Rectal smooth muscle tissue (tissue), 1 donor: ENCODE data around the gene GUK1.

Experiments used
- H3K27ac ChIP-seq: one replicate; pipeline ENCODE4 v1.7.0; 2013; ENCODE audit warnings: low read depth, low read length, inconsistent platforms
- H3K27me3 ChIP-seq: one replicate; pipeline ENCODE4 v1.7.0; 2013; ENCODE audit warnings: low read length; ENCODE audit not compliant: control insufficient read depth, insufficient read depth
- H3K36me3 ChIP-seq: one replicate; pipeline ENCODE4 v1.7.0; 2013; ENCODE audit warnings: low read length; ENCODE audit not compliant: control insufficient read depth, insufficient read depth
- H3K4me1 ChIP-seq: one replicate; pipeline ENCODE4 v1.7.0; 2013; ENCODE audit warnings: low read length; ENCODE audit not compliant: control insufficient read depth, insufficient read depth
- H3K4me3 ChIP-seq: one replicate; pipeline ENCODE4 v1.7.0; 2013; ENCODE audit warnings: low read length
- H3K9ac ChIP-seq: one replicate; pipeline ENCODE4 v1.7.0; 2013; ENCODE audit warnings: low read length

Gene GUK1

GRCh38 chr1:228150120-228150460 lies 10.0 kb downstream of the GUK1 start:
- H3K36me3 ChIP-seq: peaks cover 21% of the 10 kb centered on the region
- H3K27me3 ChIP-seq: no peaks in the 10 kb centered on the region
- peak overlapping the region; percentile 51 for H3K4me3 ChIP-seq
- peak overlapping the region; percentile 97 for H3K27ac ChIP-seq
- peaks cover 31% of the 10 kb centered on the region for H3K4me1 ChIP-seq
- H3K9ac ChIP-seq: peak overlapping the region; percentile 72

DNA sequence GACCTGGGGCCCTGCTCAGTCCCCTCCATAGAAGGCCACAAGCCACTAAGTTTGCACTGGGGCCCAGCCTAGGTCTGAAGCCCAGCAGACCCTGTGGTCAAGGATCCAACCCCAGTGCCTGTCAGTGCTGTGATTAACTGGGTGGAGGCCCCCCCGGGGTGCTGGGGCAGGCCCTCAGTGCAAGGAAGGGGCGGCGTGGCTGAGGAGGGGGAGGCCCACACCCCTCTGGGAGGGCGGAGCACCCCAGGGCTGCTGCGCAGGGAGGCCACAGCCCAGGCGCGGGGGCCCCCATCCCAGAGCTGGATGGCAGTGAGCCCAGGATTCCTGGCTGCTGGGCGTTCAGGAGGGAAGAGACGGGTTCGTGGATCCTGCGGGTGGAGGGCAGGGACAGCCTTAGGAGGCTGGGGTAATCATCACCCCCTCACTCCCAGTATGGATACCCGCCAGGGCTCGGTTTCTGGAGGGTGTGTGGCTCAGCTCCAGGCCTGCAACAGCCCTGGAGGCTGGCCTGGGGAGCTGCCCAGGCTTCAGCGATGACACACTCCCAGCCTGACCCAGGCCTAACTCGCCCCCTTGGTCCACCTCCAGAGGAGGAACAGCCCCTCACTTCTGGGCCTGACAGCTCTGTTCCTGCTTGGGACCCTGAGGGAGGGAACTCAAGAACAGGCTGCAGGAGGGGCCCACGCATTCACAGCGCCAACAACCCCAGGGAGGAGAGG lies 10.5 kb downstream of the GUK1 start:
- no peaks in the 10 kb centered on the region for H3K27me3 ChIP-seq
- H3K9ac ChIP-seq: peak overlapping the region; percentile 72
- H3K27ac ChIP-seq: peak overlapping the region; percentile 97
- peak overlapping the region; percentile 51 for H3K4me3 ChIP-seq
- peaks cover 31% of the 10 kb centered on the region for H3K4me1 ChIP-seq
- H3K36me3 ChIP-seq: peaks cover 18% of the 10 kb centered on the region

DNA sequence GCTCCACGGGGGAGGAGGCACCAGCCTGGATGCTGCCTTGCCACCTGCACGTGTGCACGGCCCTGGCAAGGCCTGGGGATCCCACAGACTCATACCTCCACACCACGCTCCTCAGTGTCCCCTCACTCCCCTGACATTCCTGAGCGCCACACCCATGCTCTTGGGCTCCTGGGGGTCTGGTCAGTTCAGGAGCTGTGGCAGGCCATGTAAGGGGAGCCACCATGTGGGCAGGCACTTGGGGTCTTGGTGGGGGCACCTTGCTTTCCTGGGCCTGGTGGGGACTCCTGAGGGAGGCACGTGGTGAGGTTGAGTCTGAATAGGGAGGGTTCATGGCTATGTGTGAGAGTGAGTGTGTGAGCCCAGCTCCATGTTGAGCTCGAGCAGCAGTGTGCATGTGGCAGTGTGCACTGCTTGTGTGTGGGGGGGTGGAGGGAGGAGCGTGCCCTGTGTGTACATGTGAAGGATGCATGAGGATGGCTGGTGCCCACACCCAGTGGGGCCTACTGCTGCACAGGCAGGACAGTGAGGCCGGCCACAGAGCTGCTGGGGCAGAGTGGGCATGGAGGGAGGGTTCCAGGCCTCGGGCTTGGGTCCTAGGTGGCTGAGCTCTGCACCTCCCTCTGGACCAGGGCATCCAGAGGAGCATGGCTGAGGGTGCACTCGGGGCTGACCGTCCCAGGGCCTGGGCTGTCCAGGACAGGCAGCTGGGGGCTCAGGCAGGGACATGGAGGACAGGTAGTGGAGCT lies 11.3 kb downstream of the GUK1 start:
- Histone ChIP-seq H3K4me1 (peaks cover 31% of the 10 kb centered on the region), H3K36me3 (peaks cover 11% of the 10 kb centered on the region), H3K9ac (peak overlapping the region; percentile 59), H3K27ac (peak overlapping the region; percentile 97), H3K4me3 (peak overlapping the region; percentile 40), H3K27me3 (no peaks in the 10 kb centered on the region)

DNA sequence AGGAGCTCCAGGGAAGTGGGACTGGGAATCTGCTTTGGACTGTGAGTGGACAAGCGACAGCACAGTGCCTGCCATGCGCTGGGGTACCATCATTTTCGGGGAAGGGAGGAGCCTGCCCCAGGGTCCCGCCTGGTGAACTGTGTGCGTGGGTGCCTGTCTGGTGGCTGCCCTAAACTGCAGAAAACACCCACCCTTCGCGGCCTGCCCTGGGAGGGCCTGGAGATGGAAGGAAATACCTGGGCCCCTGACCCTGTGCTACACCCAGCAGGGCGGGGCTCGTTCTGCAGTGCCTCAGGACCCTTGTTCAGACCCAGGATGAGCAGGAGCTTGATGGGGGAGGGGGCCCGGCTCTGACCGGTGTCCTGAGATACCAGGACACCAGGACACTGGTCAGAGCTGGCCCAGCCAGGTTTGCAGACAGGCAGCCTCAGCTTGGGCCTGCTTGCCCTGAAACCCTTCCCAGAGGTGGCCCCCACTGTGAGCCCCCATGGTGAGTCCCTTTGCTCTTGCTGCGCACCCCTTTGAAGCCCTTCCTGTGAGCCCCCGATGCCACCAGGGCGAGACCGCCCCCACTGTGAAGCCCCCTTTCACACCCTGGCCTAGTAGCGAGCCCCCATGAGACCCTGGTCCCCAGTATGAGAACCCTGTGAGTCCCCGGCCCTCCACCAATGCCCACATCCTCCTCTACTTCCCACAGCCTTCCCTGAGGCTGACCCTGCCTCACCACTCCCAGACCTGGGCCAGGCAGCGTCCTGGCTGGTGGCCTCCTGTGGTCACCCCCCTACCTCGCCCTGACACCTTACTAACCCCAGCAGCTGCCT lies 12.2 kb downstream of the GUK1 start:
- Histone ChIP-seq H3K9ac (no peak overlapping the region), H3K27ac (peak overlapping the region; percentile 97), H3K36me3 (peaks cover 4% of the 10 kb centered on the region), H3K27me3 (no peaks in the 10 kb centered on the region), H3K4me1 (peaks cover 31% of the 10 kb centered on the region), H3K4me3 (no peak overlapping the region)

- Histone ChIP-seq H3K9ac (no peak overlapping the region), H3K36me3 (no peaks in the 10 kb centered on the region), H3K27me3 (no peaks in the 10 kb centered on the region), H3K4me1 (peaks cover 31% of the 10 kb centered on the region), H3K4me3 (no peak overlapping the region), H3K27ac (no peak overlapping the region)
Measured at GRCh38 chr1:228152918-228153258, 12.8 kb downstream of the GUK1 start.

GRCh38 chr1:228154021-228154669 lies 14.1 kb downstream of the GUK1 start:
- no peak overlapping the region for H3K4me3 ChIP-seq

DNA sequence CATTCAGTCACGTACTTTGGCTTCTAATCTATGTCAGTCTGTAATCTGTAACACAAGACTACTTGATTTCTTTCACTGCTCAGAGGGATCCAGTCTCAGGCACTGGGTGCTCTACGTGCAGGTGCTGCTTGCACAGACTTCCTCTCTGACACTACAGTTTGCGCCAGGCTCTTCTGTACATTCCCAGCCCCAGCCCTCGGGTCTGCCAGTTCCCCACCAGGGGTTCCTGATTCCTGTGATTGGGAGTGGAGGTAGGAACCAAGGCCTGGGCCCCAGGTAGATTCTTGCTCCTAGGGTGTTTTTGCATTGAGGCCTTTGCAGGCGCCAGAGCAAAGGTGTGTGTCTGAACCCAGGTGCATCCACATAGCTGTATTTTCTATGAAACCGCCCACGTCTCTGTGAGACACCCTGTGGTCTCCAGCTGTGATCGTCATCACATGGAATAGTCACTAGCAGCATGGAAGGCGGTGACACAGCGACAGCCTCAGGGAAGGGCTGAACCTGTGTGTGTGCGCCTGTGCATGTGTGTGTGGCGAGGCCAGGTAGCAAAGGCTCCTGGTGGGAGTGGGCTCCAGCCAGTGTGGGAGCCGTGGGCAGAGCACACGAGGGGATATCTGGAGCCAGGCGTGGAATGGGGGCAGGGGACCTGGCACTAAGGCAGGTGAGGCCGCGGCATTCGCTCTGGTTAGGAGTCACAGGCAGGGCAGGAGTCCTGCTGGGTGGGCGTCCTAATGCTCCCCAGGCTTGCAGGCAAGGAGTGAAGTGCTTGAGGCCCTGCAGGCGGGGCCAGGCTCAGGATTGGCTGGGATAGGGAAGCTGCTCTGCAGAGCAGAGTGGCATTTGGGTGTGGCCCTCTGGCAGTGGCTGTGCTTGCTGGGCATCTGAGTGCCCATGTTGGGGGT lies 14.8 kb downstream of the GUK1 start:
- H3K4me1 ChIP-seq: peaks cover 21% of the 10 kb centered on the region
- no peak overlapping the region for H3K4me3 ChIP-seq
- H3K27ac ChIP-seq: no peak overlapping the region
- no peak overlapping the region for H3K9ac ChIP-seq
- H3K36me3 ChIP-seq: no peaks in the 10 kb centered on the region
- no peaks in the 10 kb centered on the region for H3K27me3 ChIP-seq

More at GRCh38 chr1:228154021-228154669, 14.1 kb downstream of the GUK1 start:
- H3K27me3 ChIP-seq: no peaks in the 10 kb centered on the region
- no peak overlapping the region for H3K9ac ChIP-seq
- H3K27ac ChIP-seq: no peak overlapping the region
- no peaks in the 10 kb centered on the region for H3K36me3 ChIP-seq
- H3K4me1 ChIP-seq: peaks cover 27% of the 10 kb centered on the region

- Histone ChIP-seq H3K27ac (no peak overlapping the region), H3K9ac (no peak overlapping the region), H3K4me1 (peaks cover 13% of the 10 kb centered on the region), H3K4me3 (no peak overlapping the region), H3K36me3 (no peaks in the 10 kb centered on the region), H3K27me3 (no peaks in the 10 kb centered on the region)
Measured at GRCh38 chr1:228155596-228156514, 15.8 kb downstream of the GUK1 start.

DNA sequence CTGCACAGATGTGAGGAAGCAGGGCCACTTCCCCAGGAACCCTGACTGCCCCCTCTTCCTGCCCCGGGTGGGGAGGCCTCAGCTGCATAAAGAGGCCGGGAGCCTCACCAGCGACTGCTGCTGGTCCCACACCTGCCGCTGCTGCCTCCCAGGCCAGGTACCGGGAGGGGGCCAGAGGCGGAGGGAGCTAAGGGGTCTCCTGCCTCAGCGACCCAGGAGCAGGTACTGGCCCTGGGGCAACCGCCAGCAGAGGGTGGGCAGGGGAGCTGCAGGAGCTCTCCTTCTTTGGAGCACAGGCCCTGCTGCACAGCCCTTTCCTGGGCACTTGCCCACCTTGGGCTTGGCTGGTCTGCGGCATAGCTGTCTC lies 16.4 kb downstream of the GUK1 start:
- Histone ChIP-seq H3K36me3 (no peaks in the 10 kb centered on the region), H3K4me3 (no peak overlapping the region), H3K9ac (no peak overlapping the region), H3K4me1 (peaks cover 6% of the 10 kb centered on the region), H3K27ac (no peak overlapping the region), H3K27me3 (no peaks in the 10 kb centered on the region)

GRCh38 chr1:228156941-228157728 lies 17.1 kb downstream of the GUK1 start:
- Histone ChIP-seq H3K4me3 (no peak overlapping the region), H3K4me1 (no peaks in the 10 kb centered on the region), H3K27me3 (no peaks in the 10 kb centered on the region), H3K36me3 (no peaks in the 10 kb centered on the region), H3K27ac (no peak overlapping the region), H3K9ac (no peak overlapping the region)
